GM12891 (cell line): ENCODE results near the gene FAM228A.

Experiments
- POLR2A ChIP-seq: IDR thresholded peaks from 2 replicates; pipeline ENCODE4 v1.6.1; 2011; ENCODE audit warnings: low read depth, low read length, control low read depth
- POLR2AphosphoS5 ChIP-seq: IDR thresholded peaks from 2 replicates; pipeline ENCODE4 v1.6.1; 2011; ENCODE audit warnings: low read depth, low read length, control low read depth
- TAF1 ChIP-seq: IDR thresholded peaks from 2 replicates; pipeline ENCODE4 v1.6.1; 2011; ENCODE audit warnings: low read depth, low read length, control low read depth

- no peak for TF ChIP-seq POLR2A
- TF ChIP-seq POLR2AphosphoS5: no peak
- no peak for TF ChIP-seq TAF1
Measured at GRCh38 chr2:24176326-24176725, 1.5 kb downstream of the FAM228A start.
